NCI-H1092 treated with DMSO at 0.1 percent for 48 hours (cell line): Measurements from ENCODE around the gene DAAM1.

Experiments
- DNase-seq: peaks from one replicate; lab custom pipeline; 2025; lab: John Stamatoyannopoulos, UW

DAAM1 gene

GRCh38 chr14:59187802-59188460 lies 536 bp upstream of the DAAM1 start:
- DNase-seq: peak; percentile 87

GRCh38 chr14:59189091-59189785 lies 771 bp downstream of the DAAM1 start:
- peak; percentile 77 for DNase-seq

GRCh38 chr14:59189786-59190368 lies 1.4 kb downstream of the DAAM1 start:
- DNase-seq: peak; percentile 88

GRCh38 chr14:59190372-59190771 lies 1.9 kb downstream of the DAAM1 start:
- DNase-seq: peak; percentile 55

- DNase-seq: no peak
These were observed 7.4 kb downstream of the DAAM1 start for GRCh38 chr14:59195912-59196311.

GRCh38 chr14:59197695-59198262 lies 9.3 kb downstream of the DAAM1 start:
- DNase-seq: no peak

- no peak for DNase-seq
These were observed 10.7 kb downstream of the DAAM1 start for GRCh38 chr14:59199205-59199604.

- DNase-seq: no peak
These were observed 11.1 kb downstream of the DAAM1 start for GRCh38 chr14:59199614-59200013.

GRCh38 chr14:59200195-59200594 lies 11.7 kb downstream of the DAAM1 start:
- no peak for DNase-seq

GRCh38 chr14:59202031-59202430 lies 13.6 kb downstream of the DAAM1 start:
- no peak for DNase-seq

- DNase-seq: no peak
These were observed 15.8 kb downstream of the DAAM1 start for GRCh38 chr14:59204305-59204704.

- DNase-seq: no peak
These were observed 18.4 kb downstream of the DAAM1 start for GRCh38 chr14:59206892-59207291.

- DNase-seq: no peak
These were observed 19.1 kb downstream of the DAAM1 start for GRCh38 chr14:59207506-59207933.

GRCh38 chr14:59208224-59208814 lies 19.9 kb downstream of the DAAM1 start:
- no peak for DNase-seq

- no peak for DNase-seq
These were observed 20.5 kb downstream of the DAAM1 start for GRCh38 chr14:59208954-59209353.

GRCh38 chr14:59210621-59211020 lies 22.2 kb downstream of the DAAM1 start:
- no peak for DNase-seq

- DNase-seq: peak; percentile 72
These were observed 25.2 kb downstream of the DAAM1 start for GRCh38 chr14:59213368-59214315.

GRCh38 chr14:59214702-59215302 lies 26.3 kb downstream of the DAAM1 start:
- no peak for DNase-seq

- peak; percentile 95 for DNase-seq
These were observed 26.9 kb downstream of the DAAM1 start for GRCh38 chr14:59215322-59215721.

- DNase-seq: no peak
These were observed 27.3 kb downstream of the DAAM1 start for GRCh38 chr14:59215757-59216156.

GRCh38 chr14:59217011-59217410 lies 28.5 kb downstream of the DAAM1 start:
- DNase-seq: no peak
